BLaER1 (cell line): ENCODE results near the gene GSTT2B.
"Not testable (repeated sequence)": the region's sequence is repeated elsewhere in the genome, so short reads cannot be mapped to it uniquely, and the experiment has no call there.

Experiments
- H3K27ac ChIP-seq: shearing (Covaris generic); formaldehyde crosslinking; 2 replicates; pipeline ENCODE4 v1.8.1; 2022
- H3K27me3 ChIP-seq: shearing (Covaris generic); formaldehyde crosslinking; 2 replicates; pipeline ENCODE4 v1.8.1; 2022
- H3K36me3 ChIP-seq: shearing (Covaris generic); formaldehyde crosslinking; 2 replicates; pipeline ENCODE4 v1.8.1; 2022
- H3K4me1 ChIP-seq: shearing (Covaris generic); formaldehyde crosslinking; 2 replicates; pipeline ENCODE4 v1.8.1; 2022
- H3K4me2 ChIP-seq: shearing (Covaris generic); formaldehyde crosslinking; 2 replicates; pipeline ENCODE4 v1.8.1; 2022
- H3K4me3 ChIP-seq: shearing (Covaris generic); formaldehyde crosslinking; 2 replicates; pipeline ENCODE4 v1.8.1; 2022
- H3K9ac ChIP-seq: shearing (Covaris generic); formaldehyde crosslinking; 2 replicates; pipeline ENCODE4 v1.8.1; 2022
- H3K9me3 ChIP-seq: shearing (Covaris generic); formaldehyde crosslinking; 2 replicates; pipeline ENCODE4 v1.8.1; 2022
- H4K20me1 ChIP-seq: shearing (Covaris generic); formaldehyde crosslinking; 2 replicates; pipeline ENCODE4 v1.8.1; 2022
- Cebpa-rat ChIP-seq: shearing (Covaris generic); IDR thresholded peaks from 2 replicates; pipeline ENCODE4 v1.8.1; 2022

Gene GSTT2B

GRCh38 chr22:23925020-23925606 lies 35.9 kb downstream of the GSTT2B start:
- H4K20me1 ChIP-seq: no peaks in the 10 kb centered on the region
- H3K4me3 ChIP-seq: no peak overlapping the region
- no peaks in the 10 kb centered on the region for H3K36me3 ChIP-seq
- H3K27ac ChIP-seq: no peak overlapping the region
- peaks cover 15% of the 10 kb centered on the region for H3K4me1 ChIP-seq
- no peak overlapping the region for H3K9ac ChIP-seq
- peaks cover 47% of the 10 kb centered on the region for H3K9me3 ChIP-seq
- H3K4me2 ChIP-seq: no peak overlapping the region
- no peak for TF ChIP-seq Cebpa-rat
- no peaks in the 10 kb centered on the region for H3K27me3 ChIP-seq

- Histone ChIP-seq H3K4me3 (no peak overlapping the region), H3K9ac (no peak overlapping the region), H3K27ac (no peak overlapping the region), H3K4me1 (peaks cover 18% of the 10 kb centered on the region), H3K36me3 (no peaks in the 10 kb centered on the region), H4K20me1 (no peaks in the 10 kb centered on the region), H3K27me3 (no peaks in the 10 kb centered on the region), H3K4me2 (peak overlapping the region; percentile 49), H3K9me3 (peaks cover 37% of the 10 kb centered on the region)
- TF ChIP-seq Cebpa-rat: no peak
Measured at GRCh38 chr22:23922921-23923320, 38.1 kb downstream of the GSTT2B start.

GRCh38 chr22:23921586-23922201 lies 39.3 kb downstream of the GSTT2B start:
- H3K27me3 ChIP-seq, H3K4me3 ChIP-seq, H3K4me2 ChIP-seq, H3K27ac ChIP-seq, H4K20me1 ChIP-seq, H3K9ac ChIP-seq, H3K36me3 ChIP-seq: not testable (repeated sequence)
- peaks cover 18% of the 10 kb centered on the region for H3K4me1 ChIP-seq
- H3K9me3 ChIP-seq: peaks cover 31% of the 10 kb centered on the region

- H3K4me3 ChIP-seq, H3K27me3 ChIP-seq, H3K27ac ChIP-seq, H3K4me2 ChIP-seq, H3K9ac ChIP-seq, H3K36me3 ChIP-seq, H4K20me1 ChIP-seq: not testable (repeated sequence)
- Histone ChIP-seq H3K4me1 (peaks cover 25% of the 10 kb centered on the region), H3K9me3 (peaks cover 17% of the 10 kb centered on the region)
Measured at GRCh38 chr22:23920267-23920611, 40.8 kb downstream of the GSTT2B start.

- Histone ChIP-seq H3K27me3 (no peaks in the 10 kb centered on the region), H3K9me3 (no peaks in the 10 kb centered on the region), H3K4me2 (peak overlapping the region; percentile 87), H3K36me3 (no peaks in the 10 kb centered on the region), H3K27ac (no peak overlapping the region), H3K9ac (no peak overlapping the region), H3K4me3 (no peak overlapping the region), H4K20me1 (no peaks in the 10 kb centered on the region), H3K4me1 (peaks cover 37% of the 10 kb centered on the region)
- TF ChIP-seq Cebpa-rat: no peak
Measured at GRCh38 chr22:23915290-23915689, 45.7 kb downstream of the GSTT2B start.

- Histone ChIP-seq H3K4me1 (peaks cover 27% of the 10 kb centered on the region), H3K27me3 (no peaks in the 10 kb centered on the region), H3K9me3 (no peaks in the 10 kb centered on the region), H3K4me2 (peak overlapping the region; percentile 87), H3K9ac (peak overlapping the region; percentile 91), H3K27ac (peak overlapping the region; percentile 94), H3K36me3 (no peaks in the 10 kb centered on the region), H3K4me3 (peak overlapping the region; percentile 75), H4K20me1 (no peaks in the 10 kb centered on the region)
- TF ChIP-seq Cebpa-rat: no peak
Measured at GRCh38 chr22:23913661-23914353, 47.2 kb downstream of the GSTT2B start.

GRCh38 chr22:23913306-23913660 lies 47.7 kb downstream of the GSTT2B start:
- Histone ChIP-seq H3K4me3 (peak overlapping the region; percentile 75), H3K27me3 (no peaks in the 10 kb centered on the region), H3K9ac (peak overlapping the region; percentile 91), H3K4me1 (peaks cover 27% of the 10 kb centered on the region), H3K27ac (peak overlapping the region; percentile 94), H3K4me2 (peak overlapping the region; percentile 87), H3K36me3 (no peaks in the 10 kb centered on the region), H4K20me1 (no peaks in the 10 kb centered on the region), H3K9me3 (no peaks in the 10 kb centered on the region)
- no peak for TF ChIP-seq Cebpa-rat

- no peak overlapping the region for H3K4me2 ChIP-seq
- H3K4me3 ChIP-seq: no peak overlapping the region
- 0 out of 2 replicates have a peak overlapping the region, but pooled peaks have one; percentile 94 for H3K27ac ChIP-seq
Measured at GRCh38 chr22:23912293-23912903, 48.6 kb downstream of the GSTT2B start.

GRCh38 chr22:23911318-23911980 lies 49.5 kb downstream of the GSTT2B start:
- H3K27ac ChIP-seq: no peak overlapping the region
- H3K9me3 ChIP-seq: no peaks in the 10 kb centered on the region
- no peak for TF ChIP-seq Cebpa-rat
- no peaks in the 10 kb centered on the region for H4K20me1 ChIP-seq
- H3K27me3 ChIP-seq: no peaks in the 10 kb centered on the region
- H3K4me2 ChIP-seq: no peak overlapping the region
- H3K9ac ChIP-seq: no peak overlapping the region
- H3K4me3 ChIP-seq: no peak overlapping the region
- H3K36me3 ChIP-seq: no peaks in the 10 kb centered on the region
- peaks cover 27% of the 10 kb centered on the region for H3K4me1 ChIP-seq

More at GRCh38 chr22:23912293-23912903, 48.6 kb downstream of the GSTT2B start:
- H3K9me3 ChIP-seq: no peaks in the 10 kb centered on the region
- no peaks in the 10 kb centered on the region for H3K36me3 ChIP-seq
- H3K9ac ChIP-seq: no peak overlapping the region
- no peaks in the 10 kb centered on the region for H3K27me3 ChIP-seq
- H4K20me1 ChIP-seq: no peaks in the 10 kb centered on the region
- peaks cover 27% of the 10 kb centered on the region for H3K4me1 ChIP-seq
- no peak for TF ChIP-seq Cebpa-rat
